GM10847 (cell line): Measurements from ENCODE around the gene ZNF831.

Source experiments
- POLR2A ChIP-seq: IDR thresholded peaks from 2 replicates; pipeline ENCODE4 v1.6.1; 2011; ENCODE audit not compliant: insufficient read length; ENCODE audit errors: extremely low read depth

ZNF831 gene

GRCh38 chr20:59222253-59223181, 58.9 kb downstream of the ZNF831 start:
- no peak for TF ChIP-seq POLR2A

DNA sequence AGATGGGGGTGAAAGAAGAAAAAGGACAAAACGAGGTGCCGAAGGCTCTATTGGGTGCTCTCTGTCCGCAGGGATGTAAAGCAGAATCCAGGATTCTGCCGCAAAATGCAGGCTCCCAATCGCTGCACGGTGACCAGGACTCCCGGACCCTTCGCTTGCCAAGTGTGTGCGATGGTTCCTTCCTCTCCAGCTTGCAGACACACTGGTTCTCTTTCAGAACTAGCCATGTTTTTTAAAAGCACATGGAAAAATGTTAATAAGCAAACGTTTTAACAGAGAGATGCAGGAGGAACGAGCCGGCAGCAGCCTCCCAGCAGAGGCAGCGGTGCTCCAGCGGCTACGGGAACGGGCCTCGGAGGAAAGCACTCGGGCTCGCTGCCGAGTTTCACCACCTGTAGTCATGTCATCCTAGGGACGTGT, 59.6 kb downstream of the ZNF831 start:
- TF ChIP-seq POLR2A, result no peak

GRCh38 chr20:59223750-59224149, 60.1 kb downstream of the ZNF831 start:
- TF ChIP-seq POLR2A, result no peak

DNA sequence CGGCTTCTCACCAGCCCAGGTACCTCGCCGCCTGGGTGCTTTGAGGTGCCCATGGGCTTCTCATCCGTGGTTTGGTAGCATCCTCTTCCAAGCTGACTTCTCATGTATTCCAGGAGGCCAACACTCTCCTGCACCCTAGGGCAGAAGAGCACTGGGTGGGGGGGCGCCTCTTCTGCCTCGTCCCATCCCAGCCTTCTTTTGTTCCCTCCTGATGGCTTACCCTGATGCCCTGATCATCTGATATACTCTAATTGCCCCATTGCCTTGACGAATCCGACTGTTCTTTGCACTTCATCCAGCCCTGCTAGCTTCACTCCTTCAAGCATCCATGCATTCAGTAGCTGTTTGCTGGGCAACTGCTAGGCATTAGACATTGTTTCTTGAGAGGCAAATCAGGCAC, 60.6 kb downstream of the ZNF831 start:
- no peak for TF ChIP-seq POLR2A

GRCh38 chr20:59230385-59230784, 66.8 kb downstream of the ZNF831 start:
- no peak for TF ChIP-seq POLR2A

DNA sequence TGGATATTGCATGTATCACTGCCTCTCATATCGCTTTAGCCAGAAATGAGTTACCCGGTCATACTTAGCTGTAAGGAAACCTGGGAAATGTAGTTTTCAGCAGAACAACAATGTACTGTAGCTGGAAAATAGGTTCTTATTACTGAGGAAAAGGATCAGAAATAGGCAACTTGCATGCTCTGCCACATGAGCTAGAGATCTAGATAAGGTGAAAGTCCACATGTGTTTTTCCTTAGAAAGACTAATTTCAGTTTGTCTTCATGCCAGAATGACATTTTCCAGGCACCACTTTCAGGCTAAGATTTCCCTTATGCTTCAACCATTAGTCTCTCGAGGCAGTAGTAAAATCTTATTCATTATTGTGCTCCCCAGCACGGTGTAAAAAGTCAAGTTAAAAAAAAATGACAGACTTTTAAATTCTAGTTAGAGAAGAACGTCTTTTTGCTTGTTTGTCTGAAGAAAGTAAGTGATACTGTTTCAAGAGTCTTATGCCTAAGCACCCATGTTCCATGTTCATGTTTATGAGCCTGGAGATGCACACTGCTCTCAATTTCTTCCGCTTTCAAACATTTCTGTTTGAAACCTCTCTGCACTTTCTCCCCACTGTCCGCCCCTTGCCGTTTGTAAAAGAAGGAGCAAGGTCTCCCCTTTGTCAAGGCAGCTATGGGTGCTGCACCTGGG, 67.6 kb downstream of the ZNF831 start:
- TF ChIP-seq POLR2A, result no peak

DNA sequence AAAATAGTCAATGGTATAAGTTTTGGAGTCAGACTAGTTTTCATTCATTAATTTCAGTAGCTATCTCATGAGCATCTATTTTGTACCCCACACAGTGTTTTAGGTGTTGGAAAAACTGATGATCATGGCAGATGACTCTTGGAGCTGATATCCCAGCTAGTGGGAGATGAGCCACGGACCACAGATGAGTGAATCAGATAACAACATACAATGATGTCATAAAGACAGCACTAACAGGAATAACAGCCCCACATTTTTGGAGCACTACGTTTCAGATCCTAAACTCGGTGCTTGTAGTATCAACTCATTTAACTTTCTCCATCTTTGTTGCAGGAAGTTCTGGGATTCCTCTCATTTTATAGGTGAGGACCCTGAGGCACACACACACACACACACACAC, 69.0 kb downstream of the ZNF831 start:
- TF ChIP-seq POLR2A, result no peak

DNA sequence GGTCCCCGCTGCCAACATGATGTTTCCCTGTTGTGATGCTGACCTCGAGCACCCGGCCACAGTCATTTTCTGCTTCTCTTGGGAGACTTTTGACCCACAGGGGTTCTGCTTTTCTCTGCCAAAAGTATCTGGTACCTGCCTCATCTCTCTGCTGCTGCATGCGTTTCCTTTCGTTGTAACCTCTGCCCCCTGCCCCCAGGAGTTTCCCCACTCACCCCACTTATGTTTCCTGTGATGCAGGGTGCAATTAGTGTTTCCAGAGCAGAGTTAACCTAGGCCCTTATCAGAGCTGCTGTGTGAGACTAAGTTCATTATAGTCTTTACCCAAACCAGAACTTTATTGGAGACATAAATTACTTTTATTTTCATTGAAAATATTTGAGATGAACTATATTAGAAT, 71.6 kb downstream of the ZNF831 start:
- TF ChIP-seq POLR2A, result no peak

DNA sequence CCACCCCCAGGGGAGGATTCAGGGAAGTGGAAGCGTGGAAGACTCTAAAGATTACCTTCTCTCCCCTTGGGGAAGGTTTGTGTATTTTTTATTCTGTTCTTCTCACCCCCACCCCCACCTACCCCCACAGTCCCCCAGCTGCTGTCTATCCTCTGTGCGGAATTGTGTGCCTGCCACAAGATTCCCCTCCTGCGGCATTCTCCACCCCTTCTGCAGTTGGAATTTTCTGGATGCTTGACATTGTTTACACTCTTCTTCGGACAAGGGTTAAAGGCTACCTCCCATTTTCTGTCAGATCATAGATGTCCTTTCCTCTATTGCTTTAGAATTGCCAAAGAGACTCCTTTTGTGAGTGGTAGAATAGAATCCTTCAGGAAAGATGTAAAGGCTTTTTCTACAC, 76.4 kb downstream of the ZNF831 start:
- TF ChIP-seq POLR2A, result no peak

DNA sequence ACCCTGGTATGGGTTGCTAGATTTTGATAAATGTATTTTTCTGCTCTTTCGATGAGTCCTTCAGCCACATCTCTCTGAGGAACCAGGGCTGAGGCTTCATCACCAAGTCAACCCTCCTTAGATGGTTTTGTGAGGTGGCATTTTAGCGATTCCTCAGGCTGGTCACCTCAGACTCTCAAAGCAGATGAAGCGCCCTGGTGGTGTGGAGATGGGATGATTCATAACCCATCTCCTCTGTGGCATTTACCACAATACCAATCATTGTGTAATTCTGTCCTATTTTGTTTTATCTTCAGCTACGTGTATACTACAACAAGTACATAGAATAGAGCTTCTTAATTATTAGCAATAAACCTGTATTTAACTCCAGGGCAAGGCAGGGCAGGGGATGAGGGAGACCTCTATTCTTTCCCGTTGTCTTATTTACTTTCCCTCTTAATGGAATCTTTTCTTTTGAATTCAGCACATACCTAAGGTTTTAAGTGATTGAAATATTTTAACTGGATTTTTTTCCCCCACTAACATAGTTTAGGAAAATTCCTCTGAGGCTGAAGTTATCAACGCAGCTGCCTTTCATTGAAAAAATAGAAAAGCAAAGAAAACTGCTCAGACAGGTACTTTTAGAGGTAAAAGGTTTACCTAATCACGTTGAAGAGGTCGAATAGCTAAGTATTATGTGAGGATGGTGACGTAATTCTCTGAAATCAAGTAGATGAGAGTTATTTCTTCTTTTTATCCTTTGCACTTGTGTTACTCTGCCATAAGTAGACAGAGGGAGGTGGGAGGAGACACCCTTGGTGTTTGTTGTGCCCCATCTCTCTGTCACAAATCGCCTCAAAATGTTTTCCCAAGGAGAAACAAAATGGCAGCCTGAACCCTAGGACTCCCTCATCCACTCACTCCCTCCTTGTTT, 79.3 kb downstream of the ZNF831 start:
- no peak for TF ChIP-seq POLR2A

GRCh38 chr20:59246691-59247400, 83.2 kb downstream of the ZNF831 start:
- no peak for TF ChIP-seq POLR2A

GRCh38 chr20:59247731-59248684, 84.4 kb downstream of the ZNF831 start:
- TF ChIP-seq POLR2A, result no peak

- no peak for TF ChIP-seq POLR2A
Measured at GRCh38 chr20:59250293-59250692, 86.7 kb downstream of the ZNF831 start.

DNA sequence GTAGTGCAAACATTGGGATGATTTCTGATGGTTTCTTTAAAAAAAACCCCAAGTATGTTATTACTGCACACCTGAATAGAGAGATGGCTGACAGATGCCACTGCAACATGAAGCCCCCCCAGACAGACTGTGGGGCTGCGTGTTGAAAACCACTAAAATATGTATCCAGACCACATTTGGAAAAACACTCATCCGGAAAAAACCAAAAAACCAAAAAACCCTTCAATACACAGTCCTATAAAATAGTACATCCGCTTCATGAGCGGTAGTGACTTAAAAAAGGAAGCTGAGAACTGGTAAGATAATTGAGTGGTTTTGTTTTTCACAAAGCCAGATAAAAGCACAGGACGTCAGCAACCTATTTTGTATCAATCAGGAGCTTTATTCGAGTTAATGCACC, 89.7 kb downstream of the ZNF831 start:
- TF ChIP-seq POLR2A, result no peak
